KMS-11 (cell line): ENCODE results near the gene C11orf21.

ENCODE experiments used
- H2AFZ ChIP-seq: fragments of 200-600 bp; sonication (generic); 2 replicates; pipeline ENCODE4 v1.6.1; 2016; ENCODE audit warnings: antibody characterized with exemption, mixed run types, low read depth
- H3K27ac ChIP-seq: fragments of 200-600 bp; sonication (generic); 2 replicates; pipeline ENCODE4 v1.6.1; 2016; ENCODE audit warnings: mild to moderate bottlenecking, mixed run types
- H3K27me3 ChIP-seq: fragments of 200-600 bp; sonication (generic); 2 replicates; pipeline ENCODE4 v1.6.1; 2017; ENCODE audit warnings: mild to moderate bottlenecking, low read depth, mixed run types, moderate library complexity; ENCODE audit not compliant: insufficient read depth
- H3K36me3 ChIP-seq: fragments of 200-600 bp; sonication (generic); 2 replicates; pipeline ENCODE4 v1.6.1; 2017; ENCODE audit warnings: mild to moderate bottlenecking, mixed run types; ENCODE audit not compliant: insufficient read depth
- H3K4me1 ChIP-seq: fragments of 200-600 bp; sonication (generic); 2 replicates; pipeline ENCODE4 v1.6.1; 2016; ENCODE audit warnings: mild to moderate bottlenecking, low read depth, mixed run types; ENCODE audit not compliant: poor library complexity, severe bottlenecking
- H3K4me2 ChIP-seq: fragments of 200-600 bp; sonication (generic); 2 replicates; pipeline ENCODE4 v1.7.0; 2016; ENCODE audit warnings: mild to moderate bottlenecking, mixed run types
- H3K4me3 ChIP-seq: fragments of 200-600 bp; sonication (generic); IDR thresholded peaks from 2 replicates; pipeline ENCODE4 v1.6.1; 2017; ENCODE audit warnings: low read depth, low read length, mixed read lengths; ENCODE audit not compliant: insufficient read depth
- H3K79me2 ChIP-seq: fragments of 200-600 bp; sonication (generic); 2 replicates; pipeline ENCODE4 v1.6.1; 2016; ENCODE audit warnings: low read depth, mixed run types; ENCODE audit not compliant: insufficient read depth
- H3K9ac ChIP-seq: fragments of 200-600 bp; sonication (generic); 2 replicates; pipeline ENCODE4 v1.6.1; 2016; ENCODE audit warnings: mild to moderate bottlenecking, mixed run types
- H4K20me1 ChIP-seq: fragments of 200-600 bp; sonication (generic); 2 replicates; pipeline ENCODE4 v1.6.1; 2016; ENCODE audit warnings: mild to moderate bottlenecking, mixed run types; ENCODE audit not compliant: insufficient read depth
- TF ChIP-seq, protein P1 (sequence below): fragments of 200-600 bp; sonication (generic); conservative IDR thresholded peaks from 2 replicates; pipeline ENCODE4 v1.6.1; 2017; ENCODE audit warnings: low read depth, mild to moderate bottlenecking, antibody characterized with exemption, low read length, moderate library complexity, mixed read lengths

Gene C11orf21

DNA sequence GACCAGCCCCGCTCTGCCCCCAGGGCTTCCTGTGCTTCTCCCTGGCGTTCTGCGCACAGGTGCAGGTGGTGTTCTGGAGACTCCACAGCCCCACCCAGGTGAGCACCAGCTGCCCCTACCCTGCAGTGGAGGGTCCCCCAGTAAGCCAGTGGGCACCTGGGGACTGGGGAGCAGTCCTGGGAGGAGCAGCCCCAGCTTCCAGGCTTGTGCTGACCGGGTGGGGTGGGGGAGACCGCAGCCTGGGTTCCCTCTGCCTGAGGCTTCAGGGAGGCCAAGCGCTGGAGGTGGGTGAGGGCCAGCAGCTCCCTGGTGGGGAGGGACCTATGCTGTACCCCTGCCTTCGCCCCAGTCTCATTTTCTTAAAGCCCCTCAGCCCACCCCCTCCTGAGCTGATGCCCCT, 7.0 kb upstream of the C11orf21 start:
- no peaks in the 10 kb centered on the region for H3K79me2 ChIP-seq
- no peak overlapping the region for H3K4me3 ChIP-seq
- no peak overlapping the region for H2AFZ ChIP-seq
- H3K27ac ChIP-seq, result no peak overlapping the region
- H4K20me1 ChIP-seq, result no peaks in the 10 kb centered on the region
- no peaks in the 10 kb centered on the region for H3K36me3 ChIP-seq
- no peak overlapping the region for H3K9ac ChIP-seq
- H3K4me1 ChIP-seq, result peaks cover 4% of the 10 kb centered on the region
- TF ChIP-seq, protein P1, sequence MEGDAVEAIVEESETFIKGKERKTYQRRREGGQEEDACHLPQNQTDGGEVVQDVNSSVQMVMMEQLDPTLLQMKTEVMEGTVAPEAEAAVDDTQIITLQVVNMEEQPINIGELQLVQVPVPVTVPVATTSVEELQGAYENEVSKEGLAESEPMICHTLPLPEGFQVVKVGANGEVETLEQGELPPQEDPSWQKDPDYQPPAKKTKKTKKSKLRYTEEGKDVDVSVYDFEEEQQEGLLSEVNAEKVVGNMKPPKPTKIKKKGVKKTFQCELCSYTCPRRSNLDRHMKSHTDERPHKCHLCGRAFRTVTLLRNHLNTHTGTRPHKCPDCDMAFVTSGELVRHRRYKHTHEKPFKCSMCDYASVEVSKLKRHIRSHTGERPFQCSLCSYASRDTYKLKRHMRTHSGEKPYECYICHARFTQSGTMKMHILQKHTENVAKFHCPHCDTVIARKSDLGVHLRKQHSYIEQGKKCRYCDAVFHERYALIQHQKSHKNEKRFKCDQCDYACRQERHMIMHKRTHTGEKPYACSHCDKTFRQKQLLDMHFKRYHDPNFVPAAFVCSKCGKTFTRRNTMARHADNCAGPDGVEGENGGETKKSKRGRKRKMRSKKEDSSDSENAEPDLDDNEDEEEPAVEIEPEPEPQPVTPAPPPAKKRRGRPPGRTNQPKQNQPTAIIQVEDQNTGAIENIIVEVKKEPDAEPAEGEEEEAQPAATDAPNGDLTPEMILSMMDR, result no peak
- H3K27me3 ChIP-seq, result peaks cover 26% of the 10 kb centered on the region; the same call in 1 of the 2 replicates
- no peak overlapping the region for H3K4me2 ChIP-seq

DNA sequence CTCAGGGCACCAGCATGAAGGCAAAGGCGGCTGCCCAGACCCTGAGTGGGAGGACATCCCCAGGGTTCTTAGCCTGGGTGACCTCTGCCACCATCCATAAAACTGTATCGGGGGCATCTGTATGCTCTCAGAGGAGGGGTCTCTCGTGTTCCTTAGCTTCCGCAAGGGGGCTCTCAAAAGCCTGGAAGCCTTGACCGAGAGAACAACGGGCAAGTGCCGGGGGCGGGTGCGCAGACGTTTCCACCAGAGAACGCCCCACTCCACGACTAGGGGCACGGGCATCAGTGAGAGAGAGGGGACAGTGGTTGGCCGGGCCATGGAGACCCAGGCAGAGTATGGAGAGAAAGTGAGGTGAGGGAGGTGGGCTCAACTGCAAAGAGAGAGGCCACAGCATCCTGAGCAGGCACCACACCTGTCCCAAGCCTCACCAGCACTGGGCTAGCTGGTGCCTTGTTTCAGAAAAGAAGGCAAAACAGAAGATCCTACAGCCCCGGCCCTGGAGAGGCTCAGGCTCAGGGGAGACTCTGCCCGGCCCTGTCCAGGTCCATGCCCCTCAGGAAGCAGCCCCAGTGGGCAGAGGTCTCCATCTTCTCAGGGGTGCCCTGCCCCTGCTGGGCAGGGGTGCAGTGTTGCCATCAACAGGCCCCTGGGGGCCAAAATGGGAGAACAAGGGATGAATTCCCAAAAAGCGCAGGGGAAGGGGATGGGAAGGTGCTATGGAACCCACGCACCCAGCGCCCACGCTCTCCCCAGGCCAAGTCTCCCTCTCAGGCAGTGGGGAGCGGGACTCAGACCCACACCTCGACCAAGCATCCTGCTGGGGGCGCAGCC, 6.0 kb upstream of the C11orf21 start:
- Histone ChIP-seq H3K9ac (no peak overlapping the region), H4K20me1 (no peaks in the 10 kb centered on the region), H3K4me2 (no peak overlapping the region), H3K27me3 (peaks cover 25% of the 10 kb centered on the region; the same call in 1 of the 2 replicates), H3K4me3 (no peak overlapping the region), H3K4me1 (peaks cover 4% of the 10 kb centered on the region), H3K27ac (no peak overlapping the region), H3K79me2 (no peaks in the 10 kb centered on the region), H2AFZ (no peak overlapping the region), H3K36me3 (no peaks in the 10 kb centered on the region)
- TF ChIP-seq, protein P1, result no peak

DNA sequence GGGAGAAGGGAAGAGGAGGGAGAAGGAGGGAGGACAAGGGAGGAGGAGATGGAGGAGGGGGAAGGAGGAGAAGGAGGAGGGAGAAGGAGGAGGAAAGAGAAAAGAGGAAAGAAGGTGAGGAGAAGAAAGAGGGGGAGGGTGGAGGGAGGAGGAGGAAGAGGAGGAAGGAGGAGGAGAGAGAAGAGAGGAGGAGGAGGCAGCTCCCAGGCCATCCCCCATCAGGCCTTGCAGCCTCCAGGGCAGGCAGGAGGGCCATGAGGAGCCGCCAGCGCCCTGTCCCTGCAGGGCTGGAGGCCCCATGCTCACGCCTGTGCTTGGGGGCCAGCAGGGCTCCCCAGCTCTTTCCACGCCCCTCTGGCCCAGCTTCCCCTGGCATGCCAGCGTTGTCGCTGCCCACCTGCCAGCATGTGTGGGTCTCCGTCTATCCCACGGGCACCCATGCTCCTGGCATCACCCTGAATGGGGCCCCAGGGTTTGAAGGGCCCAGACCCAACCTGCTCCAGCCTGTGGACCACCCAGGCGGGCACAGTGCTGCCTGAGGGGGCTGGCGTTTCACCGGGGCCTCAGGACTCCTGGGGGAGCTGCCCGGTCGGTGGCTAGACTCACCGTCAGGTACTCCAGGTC, 5.3 kb upstream of the C11orf21 start:
- TF ChIP-seq, protein P1, result no peak
- Histone ChIP-seq H4K20me1 (no peaks in the 10 kb centered on the region), H3K27ac (no peak overlapping the region), H3K9ac (no peak overlapping the region), H3K36me3 (no peaks in the 10 kb centered on the region), H3K4me1 (peaks cover 4% of the 10 kb centered on the region), H3K4me3 (no peak overlapping the region), H2AFZ (no peak overlapping the region), H3K27me3 (peaks cover 20% of the 10 kb centered on the region; the same call in 1 of the 2 replicates), H3K79me2 (no peaks in the 10 kb centered on the region), H3K4me2 (no peak overlapping the region)

DNA sequence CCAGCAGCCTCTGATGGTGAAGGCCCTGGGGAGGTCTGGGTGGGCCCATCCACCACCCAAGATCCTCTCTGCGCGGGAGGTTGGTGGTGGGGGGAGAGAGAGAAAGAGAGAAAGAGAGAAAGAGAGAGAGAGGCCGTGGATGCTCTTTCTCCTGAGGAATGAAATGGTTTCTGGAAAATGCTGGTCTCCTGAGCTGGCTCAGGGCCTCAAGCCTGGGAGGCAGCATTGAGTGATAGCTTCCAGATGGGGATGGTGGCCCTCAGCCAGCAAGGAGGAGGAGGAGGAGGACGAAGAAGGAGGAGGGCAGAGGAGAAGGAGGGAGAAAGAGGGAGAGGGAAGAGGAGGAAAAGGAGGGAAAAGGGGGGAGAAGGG, 4.7 kb upstream of the C11orf21 start:
- Histone ChIP-seq H3K9ac (no peak overlapping the region), H4K20me1 (no peaks in the 10 kb centered on the region), H3K27ac (no peak overlapping the region), H3K27me3 (peaks cover 19% of the 10 kb centered on the region), H3K4me1 (peaks cover 8% of the 10 kb centered on the region), H3K4me2 (no peak overlapping the region), H3K79me2 (no peaks in the 10 kb centered on the region), H3K36me3 (no peaks in the 10 kb centered on the region), H2AFZ (no peak overlapping the region), H3K4me3 (no peak overlapping the region)
- TF ChIP-seq, protein P1, result no peak
